SK-N-SH (cell line): ENCODE results near the gene DENND2D. TPM values are rescaled to one million over a fixed set of nuclear protein-coding genes. Genes with fewer than 3 reads are reported as not detected.

Experiments
- CTCF ChIA-PET: fragments of 300-600, 350-600 bp; formaldehyde crosslinking; extraction: SDS; loops from one replicate; lab custom pipeline; 2021; lab: Yijun Ruan, JAX
- POLR2A ChIA-PET: fragments of 350-600 bp; sonication (Branson Sonifier 250); formaldehyde crosslinking; extraction: SDS; loops from one replicate; lab custom pipeline; 2020; ENCODE audit warnings: antibody characterized with exemption, inconsistent platforms; lab: Yijun Ruan, JAX
- DNase-seq: peaks from one replicate; pipeline ENCODE4 v3.0.0; 2012
- H2AFZ ChIP-seq: fragments of 200-600 bp; sonication (generic); 2 replicates; pipeline ENCODE4 v1.8.1; 2016; ENCODE audit warnings: antibody characterized with exemption, mild to moderate bottlenecking, low read depth
- H3F3A ChIP-seq: fragments of 200-600 bp; sonication (generic); replicated peaks from 2 replicates; pipeline ENCODE3; 2016; ENCODE audit warnings: antibody characterized with exemption, mild to moderate bottlenecking; ENCODE audit not compliant: insufficient read depth
- H3K27ac ChIP-seq, 2 experiments: fragments of 200-500 bp in 1 of 2; fragments of 200-600 bp in 1 of 2; sonication (Bioruptor generic) in 1 of 2; sonication (generic), shearing (Covaris generic) in 1 of 2; 2 replicates each; pipeline versions ENCODE4 v1.5.1 to v1.6.1; 2014 to 2016; ENCODE audit warnings: low read depth in 2 of 2, inconsistent platforms in 1 of 2, low read length in 1 of 2, mild to moderate bottlenecking in 1 of 2, mixed read lengths in 1 of 2
- H3K27me3 ChIP-seq: fragments of 200-600 bp; sonication (generic), shearing (Covaris generic); 2 replicates; pipeline ENCODE4 v1.6.1; 2016; ENCODE audit warnings: mixed run types; ENCODE audit not compliant: insufficient read depth
- H3K36me3 ChIP-seq, 2 experiments: fragments of 200-500 bp in 1 of 2; fragments of 200-600 bp in 1 of 2; sonication (Bioruptor generic) in 1 of 2; sonication (generic) in 1 of 2; replicated peaks in 1 of 2; 2 replicates each; pipeline versions ENCODE3 to v1.5.1; 2014 to 2016; ENCODE audit warnings: low read length in 1 of 2, mild to moderate bottlenecking in 1 of 2; ENCODE audit not compliant: insufficient read depth in 2 of 2, control insufficient read depth in 1 of 2
- H3K4me1 ChIP-seq, 2 experiments: fragments of 200-500 bp in 1 of 2; fragments of 200-600 bp in 1 of 2; sonication (Bioruptor generic) in 1 of 2; sonication (generic), shearing (Covaris generic) in 1 of 2; 2 replicates each; pipeline versions ENCODE4 v1.5.1 to v1.6.1; 2014 to 2016; ENCODE audit warnings: low read depth in 1 of 2, low read length in 1 of 2, mixed run types in 1 of 2; ENCODE audit not compliant: insufficient read depth in 2 of 2, control insufficient read depth in 1 of 2
- H3K4me2 ChIP-seq: fragments of 200-600 bp; sonication (generic), shearing (Covaris generic); 2 replicates; pipeline ENCODE4 v1.6.1; 2017; ENCODE audit warnings: mixed run types
- H3K4me3 ChIP-seq, 2 experiments: fragments of 200-500 bp in 1 of 2; fragments of 200-600 bp in 1 of 2; sonication (Bioruptor generic) in 1 of 2; sonication (generic), shearing (Covaris generic) in 1 of 2; 2 replicates each; pipeline versions ENCODE4 v1.5.1 to v1.8.1; 2014 to 2016; ENCODE audit warnings: low read depth in 2 of 2, inconsistent platforms in 1 of 2, low read length in 1 of 2, mild to moderate bottlenecking in 1 of 2, mixed read lengths in 1 of 2, moderate library complexity in 1 of 2
- H3K79me2 ChIP-seq: fragments of 200-600 bp; sonication (generic); 2 replicates; pipeline ENCODE4 v1.8.1; 2017; ENCODE audit warnings: mild to moderate bottlenecking; ENCODE audit not compliant: insufficient read depth
- H3K9ac ChIP-seq: fragments of 200-600 bp; sonication (generic); 2 replicates; pipeline ENCODE4 v1.6.1; 2017; ENCODE audit warnings: mixed run types
- H3K9me2 ChIP-seq: fragments of 200-600 bp; sonication (generic); 2 replicates; pipeline ENCODE4 v1.6.1; 2017; ENCODE audit warnings: mixed run types
- H3K9me3 ChIP-seq: fragments of 200-600 bp; sonication (generic); 2 replicates; pipeline ENCODE4 v1.6.1; 2017; ENCODE audit warnings: mixed run types, mild to moderate bottlenecking, moderate library complexity
- H4K20me1 ChIP-seq: fragments of 200-600 bp; sonication (generic); 2 replicates; pipeline ENCODE4 v1.6.1; 2017; ENCODE audit warnings: mild to moderate bottlenecking, mixed run types; ENCODE audit not compliant: insufficient read depth
- ELF1 ChIP-seq: IDR thresholded peaks from 2 replicates; pipeline ENCODE4 v1.4.0; 2012
- EP300 ChIP-seq, 2 experiments: IDR thresholded peaks; 2 replicates each; pipeline versions ENCODE4 v1.4.0 to v1.6.1; 2012; ENCODE audit warnings: borderline replicate concordance in 1 of 2, low read depth in 1 of 2, low read length in 1 of 2
- FOSL2 ChIP-seq: IDR thresholded peaks from 2 replicates; pipeline ENCODE4 v1.4.0; 2012; ENCODE audit warnings: low read depth, mild to moderate bottlenecking, moderate library complexity, borderline replicate concordance
- GATA2 ChIP-seq: sonication (generic); formaldehyde crosslinking; IDR thresholded peaks from 2 replicates; pipeline ENCODE4 v1.5.0; 2020; ENCODE audit warnings: mild to moderate bottlenecking, missing genetic modification reagents
- NRF1 ChIP-seq: IDR thresholded peaks from 2 replicates; pipeline ENCODE4 v1.6.1; 2012; ENCODE audit warnings: low read depth, mild to moderate bottlenecking, low read length
- POLR2AphosphoS5 ChIP-seq: IDR thresholded peaks from 2 replicates; pipeline ENCODE4 v1.6.1; 2012; ENCODE audit warnings: low read depth, low read length
- REST ChIP-seq: IDR thresholded peaks from 2 replicates; pipeline ENCODE4 v1.6.1; 2012; ENCODE audit warnings: mild to moderate bottlenecking, low read depth, low read length, moderate library complexity
- SIN3A ChIP-seq: IDR thresholded peaks from 2 replicates; pipeline ENCODE4 v1.6.1; 2012; ENCODE audit warnings: low read depth, mild to moderate bottlenecking, low read length, moderate library complexity, borderline replicate concordance
- SMC3 ChIP-seq: IDR thresholded peaks from 2 replicates; pipeline ENCODE4 v1.6.1; 2012; ENCODE audit warnings: low read depth, low read length, improper control_type of control experiment
- TEAD4 ChIP-seq: IDR thresholded peaks from 2 replicates; pipeline ENCODE4 v1.4.0; 2012; ENCODE audit warnings: mild to moderate bottlenecking, borderline replicate concordance; ENCODE audit not compliant: insufficient read depth
- USF1 ChIP-seq: IDR thresholded peaks from 2 replicates; pipeline ENCODE4 v1.4.0; 2012; ENCODE audit warnings: low read depth, borderline replicate concordance
- YY1 ChIP-seq: IDR thresholded peaks from 2 replicates; pipeline ENCODE4 v1.4.0; 2012; ENCODE audit warnings: low read depth, mild to moderate bottlenecking
- WGBS: methylation state at CpG from one replicate; pipeline ENCODE4 v1.1.6; 2017; ENCODE audit warnings: low lambda C conversion rate; 5-methylcytosine and 5-hydroxymethylcytosine counted together
- polyA plus RNA-seq, 3 experiments: library from polyadenylated mRNA; depleted of rRNA; stranded (reverse); fragments of >200 nt; gene quantifications; 2 replicates each; pipeline ENCODE4 v1.2.3, GENCODE V29; 2012
- TF ChIP-seq, protein P1 (sequence below): fragments of 200-600 bp; sonication (generic); IDR thresholded peaks from 2 replicates; pipeline ENCODE4 v1.6.1; 2017; ENCODE audit warnings: antibody characterized with exemption, mild to moderate bottlenecking, moderate library complexity

DENND2D gene
- polyA plus RNA-seq, 1 of the 3 experiments (the other 2 are of a cell fraction) = 1.3 TPM

DNA sequence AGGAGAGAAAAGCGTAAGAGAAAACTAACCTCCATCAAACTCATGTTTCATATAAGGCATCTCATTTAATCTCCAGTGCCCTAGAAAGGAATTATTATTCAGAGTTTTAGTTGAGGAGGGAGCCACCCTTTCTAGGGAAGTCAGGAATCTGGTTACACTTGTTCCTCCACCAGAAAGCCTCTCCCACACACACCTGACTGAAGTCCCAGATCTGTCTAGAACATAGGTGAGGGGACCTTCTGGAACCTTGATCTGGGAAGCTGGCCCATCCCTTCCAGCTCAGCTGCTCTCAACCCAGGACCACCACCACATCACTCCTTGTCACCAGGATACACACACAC is 1.9 kb upstream of the DENND2D start:
- H2AFZ ChIP-seq = no peak overlapping the region
- H3K27ac ChIP-seq = no peak overlapping the region
- CTCF ChIA-PET = interaction anchor here (1.4 kb wide), 1 partner anchor 198 kb away, joined by 4 read pairs; no protein-coding TSS in a partner anchor
- H3K4me1 ChIP-seq = no peaks in the 10 kb centered on the region; a peak in 1 of 4 replicates
- no peak for TF ChIP-seq EP300 (IDR thresholded peaks at IDR 0.05; ENCODE audit: borderline replicate concordance in 1 of 2, low read depth in 1 of 2, low read length in 1 of 2)
- TF ChIP-seq POLR2AphosphoS5 = no peak
- no peak for TF ChIP-seq GATA2
- TF ChIP-seq FOSL2 = no peak
- no peak for TF ChIP-seq TEAD4
- no peak for TF ChIP-seq SIN3A
- no peak for TF ChIP-seq REST
- TF ChIP-seq, protein P1, sequence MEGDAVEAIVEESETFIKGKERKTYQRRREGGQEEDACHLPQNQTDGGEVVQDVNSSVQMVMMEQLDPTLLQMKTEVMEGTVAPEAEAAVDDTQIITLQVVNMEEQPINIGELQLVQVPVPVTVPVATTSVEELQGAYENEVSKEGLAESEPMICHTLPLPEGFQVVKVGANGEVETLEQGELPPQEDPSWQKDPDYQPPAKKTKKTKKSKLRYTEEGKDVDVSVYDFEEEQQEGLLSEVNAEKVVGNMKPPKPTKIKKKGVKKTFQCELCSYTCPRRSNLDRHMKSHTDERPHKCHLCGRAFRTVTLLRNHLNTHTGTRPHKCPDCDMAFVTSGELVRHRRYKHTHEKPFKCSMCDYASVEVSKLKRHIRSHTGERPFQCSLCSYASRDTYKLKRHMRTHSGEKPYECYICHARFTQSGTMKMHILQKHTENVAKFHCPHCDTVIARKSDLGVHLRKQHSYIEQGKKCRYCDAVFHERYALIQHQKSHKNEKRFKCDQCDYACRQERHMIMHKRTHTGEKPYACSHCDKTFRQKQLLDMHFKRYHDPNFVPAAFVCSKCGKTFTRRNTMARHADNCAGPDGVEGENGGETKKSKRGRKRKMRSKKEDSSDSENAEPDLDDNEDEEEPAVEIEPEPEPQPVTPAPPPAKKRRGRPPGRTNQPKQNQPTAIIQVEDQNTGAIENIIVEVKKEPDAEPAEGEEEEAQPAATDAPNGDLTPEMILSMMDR = no peak
- TF ChIP-seq NRF1 = no peak
- no peak for TF ChIP-seq YY1
- TF ChIP-seq SMC3 = no peak
- TF ChIP-seq USF1 = no peak
- no peak for TF ChIP-seq ELF1
- no peaks in the 10 kb centered on the region for H4K20me1 ChIP-seq
- no peaks in the 10 kb centered on the region for H3K9me2 ChIP-seq
- no peaks in the 10 kb centered on the region for H3K79me2 ChIP-seq
- WGBS = 100% methylated on average over 1 of the region's 1 CpG
- no peaks in the 10 kb centered on the region for H3K36me3 ChIP-seq
- POLR2A ChIA-PET = no interaction called here
- H3K9ac ChIP-seq = no peak overlapping the region
- H3F3A ChIP-seq = no peaks in the 10 kb centered on the region
- no peaks in the 10 kb centered on the region for H3K27me3 ChIP-seq
- no peak for DNase-seq
- H3K9me3 ChIP-seq = no peaks in the 10 kb centered on the region
- no peak overlapping the region for H3K4me2 ChIP-seq
- H3K4me3 ChIP-seq = no peak overlapping the region
